Heart left ventricle (tissue), 16 donors: ENCODE data around the gene ZNF334. TPM values are rescaled to one million over a fixed set of nuclear protein-coding genes. Genes with fewer than 3 reads are reported as not detected.

Experiments used
- ATAC-seq, 4 donors: fragments of 200-7000 bp; cut with Tn5 transposase; one replicate each; pipeline ENCODE4 v1.9.1; 2020 to 2022; ENCODE audit warnings: moderate library complexity in 4 of 4, mild to moderate bottlenecking in 3 of 4, moderate number of reproducible peaks in 1 of 4
- DNase-seq, 5 donors: peaks; one replicate each; pipeline ENCODE4 v3.0.0-alpha.2; 2020
- H3K27ac ChIP-seq, 12 donors: fragments of 200-600 bp; sonication (generic) in 4 of 12; one replicate each; pipeline versions ENCODE4 v1.5.0 to v1.8.0; 2016 to 2022; ENCODE audit warnings: mild to moderate bottlenecking in 2 of 12
- H3K27me3 ChIP-seq, 9 donors: fragments of 200-600 bp; sonication (generic) in 2 of 9; one replicate each; pipeline versions ENCODE4 v1.5.1 to v1.8.0; 2016 to 2022; ENCODE audit warnings: mild to moderate bottlenecking in 3 of 9
- H3K36me3 ChIP-seq, 9 donors: fragments of 200-600 bp; sonication (generic) in 2 of 9; one replicate each; pipeline versions ENCODE4 v1.5.0 to v1.8.0; 2018 to 2022; ENCODE audit warnings: mild to moderate bottlenecking in 2 of 9
- H3K4me1 ChIP-seq, 12 donors: fragments of 200-600 bp; sonication (generic) in 4 of 12; one replicate each; pipeline versions ENCODE4 v1.5.0 to v1.8.0; 2016 to 2022; ENCODE audit warnings: mild to moderate bottlenecking in 3 of 12
- H3K4me3 ChIP-seq, 12 donors: fragments of 200-600 bp; sonication (generic) in 4 of 12; one replicate each; pipeline versions ENCODE4 v1.5.0 to v1.8.0; 2017 to 2022; ENCODE audit warnings: mild to moderate bottlenecking in 9 of 12, moderate library complexity in 4 of 12
- H3K9me3 ChIP-seq, 12 donors: fragments of 200-600 bp; sonication (generic) in 4 of 12; one replicate each; pipeline versions ENCODE4 v1.5.0 to v1.8.0; 2016 to 2022; ENCODE audit warnings: mild to moderate bottlenecking in 1 of 12
- CTCF ChIP-seq, 12 donors: fragments of 200-600 bp; sonication (generic) in 4 of 12; IDR thresholded peaks; one replicate each; pipeline versions ENCODE4 v1.5.0 to v1.8.0; 2018 to 2022; ENCODE audit warnings: antibody characterized with exemption in 12 of 12, mild to moderate bottlenecking in 5 of 12
- POLR2A ChIP-seq, 2 donors: fragments of 450-650 bp; IDR thresholded peaks; one replicate each; pipeline ENCODE4 v1.6.1; 2017; ENCODE audit warnings: antibody characterized with exemption in 2 of 2, mild to moderate bottlenecking in 2 of 2, moderate library complexity in 2 of 2
- WGBS, 4 donors: extraction: QIAGEN DNeasy Blood & Tissue Kit in 2 of 4; methylation state at CpG; one replicate each; pipeline versions ENCODE4 v1.1.5 to v1.1.7; 2013 to 2018; 5-methylcytosine and 5-hydroxymethylcytosine counted together
- intact Hi-C, 10 donors: fragments of 100-400 bp; cut with DNase I; formaldehyde crosslinking; loops; one replicate each; pipeline versions ENCODE4 v1.11.1 to v1.14.2; 2022
- polyA plus RNA-seq, 2 donors: library from polyadenylated mRNA; stranded (reverse); fragments of 200-250 nt; gene quantifications; one replicate each; pipeline ENCODE4 v1.2.3, GENCODE V29; 2013
- total RNA-seq, 9 donors: library from RNA; depleted of rRNA in 2 of 9; stranded (reverse); fragments of >200 nt in 2 of 9; fragmentation: NEBNext Ultra II Directional in 3 of 9; extraction: Animal tissue kit (Norgen Biotek cat#: 25700) in 3 of 9; gene quantifications; one replicate each; pipeline versions ENCODE4 v1.1.0 to v1.2.4, GENCODE V29; 2016 to 2023
- donor health status: ischemic (EF 13 %, LVEDD 7.1; RV severe dilation, severe dysfunction).
- donor health status: healthy with polysubstance abuse.
- donor health status: DM: no; HTN: yes; CAD: no.
- donor health status: DM: no; HTN: no; CAD: no.
- donor health status: ischemic (EF 25% LVEDD 6.9; RV normal size, moderate dysfunction).
- donor health status: ischemic (EF 25% LVEDD 5.7; RV mildly dilated, moderate dysfunction).
- donor health status: healthy.
- donor health status: DM: yes; HTN: yes; CAD: no.
- donor health status: ischemic (EF 35%, LVEDD 5.7; RV mildly dilated, moderate dysfunction).
- donor health status: nonischemic (EF 11% LVEDD 7.7; RV severe dilation, severe dysfunction).
- donor health status: DM: yes; HTN: yes; CAD: no.
- donor health status: PGD.
- donor health status: ischemic (EF 29% LVEDD 5.4; RV normal size, mild dysfunction).
- donor health status: nonischemic (EF 23%, LVEDD 6.1; RV moderate dilation, normal function).

Gene ZNF334
- total and polyA plus RNA-seq, 11 donors = 0.31 to 2.5 (median 1.0) TPM

- 92 to 94% (median 93%) methylated on average over 8 of the region's 8 CpGs for WGBS, 4 donors
- H3K4me3 ChIP-seq = no peak overlapping the region
- ATAC-seq (no peak), DNase-seq (no peak)
- no peak for TF ChIP-seq CTCF (IDR thresholded peaks at IDR 0.05)
- TF ChIP-seq POLR2A (IDR thresholded peaks at IDR 0.05) = no peak
- H3K9me3 ChIP-seq = no peaks in the 10 kb centered on the region
- H3K27ac ChIP-seq = no peak overlapping the region
- intact Hi-C loops = no loop called here
- peaks cover 0 to 18% (median 0%) of the 10 kb centered on the region in 9 donors for H3K27me3 ChIP-seq
- H3K36me3 ChIP-seq = no peaks in the 10 kb centered on the region
- H3K4me1 ChIP-seq = no peaks in the 10 kb centered on the region
Observed at GRCh38 chr20:46491354-46491753, 22.0 kb downstream of the ZNF334 start.

- peaks cover 0 to 26% (median 0%) of the 10 kb centered on the region in 9 donors for H3K27me3 ChIP-seq
- DNase-seq (no peak), ATAC-seq (no peak)
- H3K36me3 ChIP-seq = no peaks in the 10 kb centered on the region
- 79 to 85% (median 84%) methylated on average over 3 of the region's 3 CpGs for WGBS, 4 donors
- no peaks in the 10 kb centered on the region for H3K4me1 ChIP-seq
- intact Hi-C loops = no loop called here
- TF ChIP-seq POLR2A (IDR thresholded peaks at IDR 0.05) = no peak
- H3K4me3 ChIP-seq = no peak overlapping the region
- H3K27ac ChIP-seq = no peak overlapping the region
- H3K9me3 ChIP-seq = no peaks in the 10 kb centered on the region
Observed at GRCh38 chr20:46488451-46488850, 24.9 kb downstream of the ZNF334 start.

- Histone ChIP-seq H3K4me3 (no peak overlapping the region), H3K9me3 (no peaks in the 10 kb centered on the region), H3K27ac (no peak overlapping the region), H3K4me1 (no peaks in the 10 kb centered on the region), H3K27me3 (peaks cover 0 to 31% (median 0%) of the 10 kb centered on the region in 9 donors), H3K36me3 (no peaks in the 10 kb centered on the region)
- intact Hi-C loops = no loop called here
- WGBS, 4 donors = 68 to 81% (median 71%) methylated on average over 2 of the region's 2 CpGs
- DNase-seq (no peak), ATAC-seq (no peak)
- no peak for TF ChIP-seq CTCF (IDR thresholded peaks at IDR 0.05)
- no peak for TF ChIP-seq POLR2A (IDR thresholded peaks at IDR 0.05)
Observed at GRCh38 chr20:46487628-46488027, 25.7 kb downstream of the ZNF334 start.

GRCh38 chr20:46485431-46485830 lies 27.9 kb downstream of the ZNF334 start:
- DNase-seq (no peak), ATAC-seq (no peak)
- no peak overlapping the region for H3K4me3 ChIP-seq
- peaks cover 0 to 35% (median 0%) of the 10 kb centered on the region in 9 donors for H3K27me3 ChIP-seq
- intact Hi-C loops = no loop called here
- H3K9me3 ChIP-seq = no peaks in the 10 kb centered on the region
- WGBS, 4 donors = 37 to 48% (median 40%) methylated on average over 4 of the region's 4 CpGs
- no peak for TF ChIP-seq POLR2A (IDR thresholded peaks at IDR 0.05)
- TF ChIP-seq CTCF (IDR thresholded peaks at IDR 0.05) = no peak
- no peak overlapping the region for H3K27ac ChIP-seq
- H3K36me3 ChIP-seq = no peaks in the 10 kb centered on the region
- no peaks in the 10 kb centered on the region for H3K4me1 ChIP-seq

DNA sequence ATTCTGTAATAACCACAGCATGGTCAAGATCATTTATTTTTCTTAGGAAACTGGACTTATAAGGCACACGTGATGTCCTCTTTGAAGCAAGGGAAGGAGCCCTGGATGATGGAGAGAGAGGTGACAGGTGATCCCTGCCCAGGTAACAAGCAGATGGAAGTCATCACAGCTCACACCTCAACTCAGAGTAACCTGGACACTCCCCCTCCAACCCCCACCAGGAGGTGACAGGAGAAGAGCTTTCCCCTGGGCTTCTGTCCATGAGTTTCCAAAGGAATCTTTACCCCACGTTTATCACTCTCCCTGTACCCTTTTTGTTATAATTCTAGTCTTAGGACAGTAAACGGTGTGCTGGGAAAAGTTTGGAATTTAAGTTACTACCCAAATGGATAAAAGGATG lies 28.4 kb downstream of the ZNF334 start:
- intact Hi-C loops = no loop called here
- no peak for TF ChIP-seq CTCF (IDR thresholded peaks at IDR 0.05)
- no peak for TF ChIP-seq POLR2A (IDR thresholded peaks at IDR 0.05)
- H3K4me3 ChIP-seq = no peak overlapping the region
- WGBS, 4 donors = 49 to 63% (median 59%) methylated on average over 3 of the region's 3 CpGs
- DNase-seq = no peak
- no peaks in the 10 kb centered on the region for H3K36me3 ChIP-seq
- ATAC-seq = no peak
- no peaks in the 10 kb centered on the region for H3K4me1 ChIP-seq
- H3K27ac ChIP-seq = no peak overlapping the region
- H3K9me3 ChIP-seq = no peaks in the 10 kb centered on the region
- peaks cover 0 to 31% (median 0%) of the 10 kb centered on the region in 9 donors for H3K27me3 ChIP-seq
